A549 (cell line): Measurements from ENCODE around the gene IRF5. TPM values are rescaled to one million over a fixed set of nuclear protein-coding genes. Genes with fewer than 3 reads are reported as not detected.
"Not testable (repeated sequence)": the region's sequence is repeated elsewhere in the genome, so short reads cannot be mapped to it uniquely, and the experiment has no call there.

ENCODE experiments used
- ATAC-seq, 2 experiments: fragments of 200-7000 bp in 1 of 2; fragments of >200 bp in 1 of 2; cut with Nextera tagmentation in 1 of 2; cut with Tn5 transposase in 1 of 2; 3 replicates each; pipeline versions ENCODE4 v1.8.0 to v1.9.1; 2018 to 2020; ENCODE audit warnings: mild to moderate bottlenecking in 1 of 2, moderate library complexity in 1 of 2
- CTCF ChIA-PET: fragments of 300-600 bp; sonication (Branson Sonifier 250); formaldehyde crosslinking; extraction: SDS; loops from one replicate; lab custom pipeline; 2021; ENCODE audit warnings: antibody characterized with exemption, inconsistent platforms; lab: Yijun Ruan, JAX
- POLR2A ChIA-PET: fragments of 350-600 bp; formaldehyde crosslinking; extraction: SDS; loops from one replicate; lab custom pipeline; 2021; ENCODE audit warnings: antibody characterized with exemption, inconsistent platforms; lab: Yijun Ruan, JAX
- DNase-seq, 2 experiments: peaks; one replicate each; pipeline versions ENCODE4 v3.0.0 to v3.0.0-alpha.2; 2011 to 2016; ENCODE audit warnings: low read depth in 1 of 2, low spot score in 1 of 2
- FAIRE-seq: peaks from 2 replicates; lab custom pipeline; 2011; peaks lifted over from hg19 to GRCh38; lab: Jason Lieb, UNC
- H3K27ac ChIP-seq, 2 experiments: fragments of >200 bp; sonication (Bioruptor Twin); formaldehyde crosslinking; 3 replicates each; pipeline ENCODE4 v1.5.1; 2016 to 2017
- H3K4me1 ChIP-seq: fragments of >200 bp; sonication (Bioruptor Twin); formaldehyde crosslinking; 3 replicates; pipeline ENCODE4 v1.6.1; 2016
- H3K4me2 ChIP-seq: fragments of >200 bp; sonication (Bioruptor Twin); formaldehyde crosslinking; 3 replicates; pipeline ENCODE4 v1.6.1; 2016
- H3K4me3 ChIP-seq: fragments of >200 bp; sonication (Bioruptor Twin); formaldehyde crosslinking; 3 replicates; pipeline ENCODE4 v1.5.1; 2016
- H3K9me3 ChIP-seq: fragments of >200 bp; sonication (Bioruptor Twin); formaldehyde crosslinking; 3 replicates; pipeline ENCODE4 v1.6.1; 2016
- BHLHE40 ChIP-seq: IDR thresholded peaks from 2 replicates; pipeline ENCODE4 v1.6.1; 2012; ENCODE audit warnings: low read depth, low read length, inconsistent platforms
- CBX2 ChIP-seq: fragments of 200-600 bp; sonication (generic); IDR thresholded peaks from 2 replicates; pipeline ENCODE4 v1.6.1; 2016; ENCODE audit warnings: low read depth, mild to moderate bottlenecking, borderline replicate concordance
- CBX8 ChIP-seq: fragments of 200-600 bp; sonication (generic); IDR thresholded peaks from 2 replicates; pipeline ENCODE4 v1.6.1; 2016
- CEBPB ChIP-seq, 2 experiments: fragments of >200 bp in 1 of 2; sonication (Bioruptor Twin) in 1 of 2; formaldehyde crosslinking in 1 of 2; IDR thresholded peaks; 2 replicates each; pipeline ENCODE4 v1.6.1; 2012 to 2016
- CHD4 ChIP-seq: fragments of 200-600 bp; sonication (generic); IDR thresholded peaks from 2 replicates; pipeline ENCODE4 v1.6.1; 2016; ENCODE audit warnings: antibody characterized with exemption, mild to moderate bottlenecking, borderline replicate concordance
- EHF ChIP-seq: fragments of 250-450 bp; sonication (Bioruptor Pico); IDR thresholded peaks from 2 replicates; pipeline ENCODE4 v1.5.0; 2020; ENCODE audit warnings: mild to moderate bottlenecking
- FOXS1 ChIP-seq: fragments of 250-450 bp; sonication (Bioruptor Pico); IDR thresholded peaks from 2 replicates; pipeline ENCODE4 v1.5.0; 2020; ENCODE audit warnings: mild to moderate bottlenecking, moderate library complexity
- HEYL ChIP-seq: fragments of 250-450 bp; sonication (Bioruptor Pico); IDR thresholded peaks from 2 replicates; pipeline ENCODE4 v1.8.0; 2021; ENCODE audit warnings: mild to moderate bottlenecking, moderate library complexity
- HOXB13 ChIP-seq: fragments of 250-450 bp; sonication (Bioruptor Pico); IDR thresholded peaks from 2 replicates; pipeline ENCODE4 v1.5.0; 2020; ENCODE audit warnings: low read depth, mild to moderate bottlenecking, moderate library complexity
- HOXB5 ChIP-seq: fragments of 250-450 bp; sonication (Bioruptor Pico); IDR thresholded peaks from 2 replicates; pipeline ENCODE4 v1.5.0; 2020; ENCODE audit warnings: mild to moderate bottlenecking, moderate library complexity
- JUNB ChIP-seq: fragments of >200 bp; sonication (Bioruptor Twin); formaldehyde crosslinking; IDR thresholded peaks from 2 replicates; pipeline ENCODE4 v1.6.1; 2016
- MAFK ChIP-seq: fragments of 450-650 bp; IDR thresholded peaks from 2 replicates; pipeline ENCODE4 v1.6.1; 2014; ENCODE audit not compliant: partially characterized antibody
- NPAS2 ChIP-seq: fragments of 250-450 bp; sonication (Bioruptor Pico); IDR thresholded peaks from 2 replicates; pipeline ENCODE4 v1.8.0; 2022; ENCODE audit warnings: mild to moderate bottlenecking, moderate library complexity, borderline replicate concordance
- NR3C1 ChIP-seq: fragments of >200 bp; sonication (Bioruptor Twin); formaldehyde crosslinking; IDR thresholded peaks from 3 replicates; pipeline ENCODE4 v1.6.1; 2017
- PHF8 ChIP-seq: fragments of 200-600 bp; sonication (generic); IDR thresholded peaks from 2 replicates; pipeline ENCODE4 v1.6.1; 2016; ENCODE audit warnings: low read depth, mild to moderate bottlenecking, antibody characterized with exemption, moderate library complexity, borderline replicate concordance
- POLR2A ChIP-seq: IDR thresholded peaks from 2 replicates; pipeline ENCODE4 v1.6.1; 2012; ENCODE audit warnings: mild to moderate bottlenecking, low read length
- RFX5 ChIP-seq: fragments of 450-650 bp; IDR thresholded peaks from 2 replicates; pipeline ENCODE4 v1.7.1; 2014; ENCODE audit warnings: antibody characterized with exemption, mild to moderate bottlenecking, moderate library complexity
- SREBF2 ChIP-seq: fragments of 450-650 bp; IDR thresholded peaks from 2 replicates; pipeline ENCODE4 v1.6.1; 2014; ENCODE audit warnings: mild to moderate bottlenecking, moderate library complexity
- TFCP2L1 ChIP-seq: fragments of 250-450 bp; sonication (Bioruptor Pico); IDR thresholded peaks from 2 replicates; pipeline ENCODE4 v1.5.0; 2021; ENCODE audit warnings: mild to moderate bottlenecking
- TP53 ChIP-seq: fragments of 250-450 bp; sonication (Bioruptor Pico); IDR thresholded peaks from 2 replicates; pipeline ENCODE4 v1.5.0; 2021; ENCODE audit warnings: mild to moderate bottlenecking, moderate library complexity
- ZC3H11A ChIP-seq: fragments of 450-650 bp; IDR thresholded peaks from 2 replicates; pipeline ENCODE4 v1.6.1; 2014; ENCODE audit warnings: antibody characterized with exemption, mild to moderate bottlenecking
- ZFP36 ChIP-seq: fragments of 450-650 bp; IDR thresholded peaks from 2 replicates; pipeline ENCODE4 v1.6.1; 2014; ENCODE audit warnings: borderline replicate concordance; ENCODE audit not compliant: partially characterized antibody
- ZNF302 ChIP-seq: fragments of 250-450 bp; sonication (Bioruptor Pico); IDR thresholded peaks from 2 replicates; pipeline ENCODE4 v1.9.0; 2021; ENCODE audit warnings: inconsistent platforms, mild to moderate bottlenecking, moderate library complexity
- ZSCAN20 ChIP-seq: fragments of 250-450 bp; sonication (Bioruptor Pico); IDR thresholded peaks from 2 replicates; pipeline ENCODE4 v1.8.0; 2022; ENCODE audit warnings: mild to moderate bottlenecking, moderate library complexity
- WGBS: methylation state at CpG from one replicate; pipeline ENCODE4 v1.1.6; 2017; ENCODE audit errors: missing lambda C conversion rate; 5-methylcytosine and 5-hydroxymethylcytosine counted together
- polyA plus RNA-seq, 4 experiments: library from polyadenylated mRNA; depleted of rRNA in 3 of 4; stranded (reverse); fragments of >200 nt; fragmentation: RNase III in 1 of 4; extraction: RNeasy Plus Mini Kit Qiagen cat#74134 plus additional on column Dnase treatment in 1 of 4; gene quantifications; 2 replicates in 3 of 4; 3 replicates in 1 of 4; pipeline ENCODE4 v1.2.3, GENCODE V29; 2011 to 2017
- TF ChIP-seq, protein P1 (sequence below): fragments of 250-450 bp; sonication (Bioruptor Pico); IDR thresholded peaks from 2 replicates; pipeline ENCODE4 v1.5.0; 2021; ENCODE audit warnings: mild to moderate bottlenecking, moderate library complexity, borderline replicate concordance
- TF ChIP-seq, protein P2 (sequence below): fragments of >200 bp; sonication (Bioruptor Twin); formaldehyde crosslinking; IDR thresholded peaks from 2 replicates; pipeline ENCODE4 v1.6.1; 2016
- TF ChIP-seq, protein P3 (sequence below): IDR thresholded peaks from 2 replicates; pipeline ENCODE4 v1.6.1; 2012
- TF ChIP-seq, protein P4 (sequence below): IDR thresholded peaks from 2 replicates; pipeline ENCODE4 v1.6.1; 2012; ENCODE audit warnings: low read depth, borderline replicate concordance
- TF ChIP-seq, protein P5 (sequence below): IDR thresholded peaks from 2 replicates; pipeline ENCODE4 v1.6.1; 2012
- TF ChIP-seq, protein P6 (sequence below): fragments of 250-450 bp; sonication (Bioruptor Pico); IDR thresholded peaks from 2 replicates; pipeline ENCODE4 v1.5.0; 2020; ENCODE audit warnings: low read depth, mild to moderate bottlenecking, moderate library complexity

IRF5 gene
- polyA plus RNA-seq, 2 of the 4 experiments (the other 2 are of a cell fraction): 5.5 to 8.7 TPM

DNA sequence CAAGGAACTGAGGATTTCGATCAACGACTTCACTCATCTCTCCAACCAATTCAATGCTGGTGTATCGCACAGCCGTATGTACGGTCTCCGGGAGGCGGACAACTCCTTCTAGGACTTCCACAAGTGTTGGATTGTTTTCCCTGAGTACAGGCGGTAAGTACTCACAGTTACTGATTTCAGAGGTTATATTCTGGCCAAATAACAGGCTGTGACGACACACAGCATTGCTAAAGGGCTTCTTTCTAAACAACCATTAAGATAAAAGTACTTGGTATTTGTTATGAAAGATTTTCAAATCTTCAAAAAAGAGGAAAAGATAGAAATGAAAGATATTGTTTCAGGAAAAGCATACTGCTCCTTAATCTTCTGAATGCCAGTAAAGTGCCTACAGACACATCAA lies 52.2 kb downstream of the IRF5 start:
- FAIRE-seq: no peak
- ChIA-PET POLR2A (no interaction called here), CTCF (interaction anchor here (1.3 kb wide), 1 partner anchor 13 kb away, joined by 6 read pairs; no protein-coding TSS in a partner anchor)
- Histone ChIP-seq H3K4me3 (no peak overlapping the region), H3K4me1 (no peaks in the 10 kb centered on the region), H3K27ac (no peak overlapping the region), H3K9me3 (no peaks in the 10 kb centered on the region), H3K4me2 (no peak overlapping the region)
- 80% methylated on average over 9 of the region's 9 CpGs for WGBS
- ATAC-seq: no peak
- DNase-seq: no peak
- TF ChIP-seq, protein P1, sequence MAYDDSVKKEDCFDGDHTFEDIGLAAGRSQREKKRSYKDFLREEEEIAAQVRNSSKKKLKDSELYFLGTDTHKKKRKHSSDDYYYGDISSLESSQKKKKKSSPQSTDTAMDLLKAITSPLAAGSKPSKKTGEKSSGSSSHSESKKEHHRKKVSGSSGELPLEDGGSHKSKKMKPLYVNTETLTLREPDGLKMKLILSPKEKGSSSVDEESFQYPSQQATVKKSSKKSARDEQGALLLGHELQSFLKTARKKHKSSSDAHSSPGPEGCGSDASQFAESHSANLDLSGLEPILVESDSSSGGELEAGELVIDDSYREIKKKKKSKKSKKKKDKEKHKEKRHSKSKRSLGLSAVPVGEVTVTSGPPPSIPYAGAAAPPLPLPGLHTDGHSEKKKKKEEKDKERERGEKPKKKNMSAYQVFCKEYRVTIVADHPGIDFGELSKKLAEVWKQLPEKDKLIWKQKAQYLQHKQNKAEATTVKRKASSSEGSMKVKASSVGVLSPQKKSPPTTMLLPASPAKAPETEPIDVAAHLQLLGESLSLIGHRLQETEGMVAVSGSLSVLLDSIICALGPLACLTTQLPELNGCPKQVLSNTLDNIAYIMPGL (CRISPR knock-in tag): no peak
- no peak for TF ChIP-seq RFX5
- TF ChIP-seq CEBPB (IDR thresholded peaks at IDR 0.05): no peak
- TF ChIP-seq ZFP36: no peak
- TF ChIP-seq, protein P2, sequence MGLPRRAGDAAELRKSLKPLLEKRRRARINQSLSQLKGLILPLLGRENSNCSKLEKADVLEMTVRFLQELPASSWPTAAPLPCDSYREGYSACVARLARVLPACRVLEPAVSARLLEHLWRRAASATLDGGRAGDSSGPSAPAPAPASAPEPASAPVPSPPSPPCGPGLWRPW: no peak
- TF ChIP-seq, protein P3, sequence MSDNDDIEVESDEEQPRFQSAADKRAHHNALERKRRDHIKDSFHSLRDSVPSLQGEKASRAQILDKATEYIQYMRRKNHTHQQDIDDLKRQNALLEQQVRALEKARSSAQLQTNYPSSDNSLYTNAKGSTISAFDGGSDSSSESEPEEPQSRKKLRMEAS: no peak
- no peak for TF ChIP-seq HOXB5
- TF ChIP-seq BHLHE40: no peak
- no peak for TF ChIP-seq ZSCAN20 (CRISPR knock-in tag)
- no peak for TF ChIP-seq NPAS2 (CRISPR knock-in tag)
- TF ChIP-seq NR3C1: no peak
- no peak for TF ChIP-seq CBX2
- no peak for TF ChIP-seq CHD4
- TF ChIP-seq HOXB13 (CRISPR knock-in tag): no peak
- no peak for TF ChIP-seq JUNB
- TF ChIP-seq TP53 (CRISPR knock-in tag): no peak

DNA sequence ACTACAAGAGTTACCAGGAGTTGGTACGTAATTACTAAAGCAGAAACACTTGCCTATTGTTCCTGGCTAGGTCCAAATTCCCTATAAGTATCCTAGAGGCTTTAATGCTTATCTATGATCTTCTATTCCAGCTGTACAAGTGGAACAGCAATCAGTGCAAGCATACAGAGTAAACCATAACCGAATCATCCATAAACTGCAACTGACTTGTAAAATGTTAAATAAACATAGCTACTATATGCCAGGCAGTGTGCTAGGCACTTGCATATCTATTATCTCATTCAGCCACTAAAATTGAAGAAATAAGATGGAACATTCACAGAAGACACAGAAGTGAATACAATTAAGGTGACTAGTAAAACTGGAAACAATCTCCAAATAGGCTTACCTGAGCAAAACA lies 55.7 kb downstream of the IRF5 start:
- no peak for FAIRE-seq
- no peak for DNase-seq
- Histone ChIP-seq H3K4me2 (no peak overlapping the region), H3K9me3 (no peaks in the 10 kb centered on the region), H3K27ac (no peak overlapping the region), H3K4me3 (no peak overlapping the region), H3K4me1 (peaks cover 3% of the 10 kb centered on the region; the same call in 1 of the 3 replicates)
- no peak for ATAC-seq
- 72% methylated on average over 2 of the region's 2 CpGs for WGBS
- TF ChIP-seq, protein P4, sequence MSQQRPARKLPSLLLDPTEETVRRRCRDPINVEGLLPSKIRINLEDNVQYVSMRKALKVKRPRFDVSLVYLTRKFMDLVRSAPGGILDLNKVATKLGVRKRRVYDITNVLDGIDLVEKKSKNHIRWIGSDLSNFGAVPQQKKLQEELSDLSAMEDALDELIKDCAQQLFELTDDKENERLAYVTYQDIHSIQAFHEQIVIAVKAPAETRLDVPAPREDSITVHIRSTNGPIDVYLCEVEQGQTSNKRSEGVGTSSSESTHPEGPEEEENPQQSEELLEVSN: no peak
- no peak for TF ChIP-seq POLR2A
- TF ChIP-seq, protein P5, sequence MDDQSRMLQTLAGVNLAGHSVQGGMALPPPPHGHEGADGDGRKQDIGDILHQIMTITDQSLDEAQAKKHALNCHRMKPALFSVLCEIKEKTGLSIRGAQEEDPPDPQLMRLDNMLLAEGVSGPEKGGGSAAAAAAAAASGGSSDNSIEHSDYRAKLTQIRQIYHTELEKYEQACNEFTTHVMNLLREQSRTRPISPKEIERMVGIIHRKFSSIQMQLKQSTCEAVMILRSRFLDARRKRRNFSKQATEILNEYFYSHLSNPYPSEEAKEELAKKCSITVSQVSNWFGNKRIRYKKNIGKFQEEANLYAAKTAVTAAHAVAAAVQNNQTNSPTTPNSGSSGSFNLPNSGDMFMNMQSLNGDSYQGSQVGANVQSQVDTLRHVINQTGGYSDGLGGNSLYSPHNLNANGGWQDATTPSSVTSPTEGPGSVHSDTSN: no peak
- TF ChIP-seq SREBF2: no peak
- TF ChIP-seq FOXS1 (CRISPR knock-in tag): no peak
- no peak for TF ChIP-seq TFCP2L1
- TF ChIP-seq MAFK: no peak
- TF ChIP-seq ZNF302 (CRISPR knock-in tag): no peak
- TF ChIP-seq HOXB5: no peak
- TF ChIP-seq CEBPB (IDR thresholded peaks at IDR 0.05): no peak
- no peak for TF ChIP-seq EHF (CRISPR knock-in tag)
- no peak for TF ChIP-seq CBX8
- no peak for TF ChIP-seq PHF8
- TF ChIP-seq ZC3H11A: no peak
- TF ChIP-seq, protein P6, sequence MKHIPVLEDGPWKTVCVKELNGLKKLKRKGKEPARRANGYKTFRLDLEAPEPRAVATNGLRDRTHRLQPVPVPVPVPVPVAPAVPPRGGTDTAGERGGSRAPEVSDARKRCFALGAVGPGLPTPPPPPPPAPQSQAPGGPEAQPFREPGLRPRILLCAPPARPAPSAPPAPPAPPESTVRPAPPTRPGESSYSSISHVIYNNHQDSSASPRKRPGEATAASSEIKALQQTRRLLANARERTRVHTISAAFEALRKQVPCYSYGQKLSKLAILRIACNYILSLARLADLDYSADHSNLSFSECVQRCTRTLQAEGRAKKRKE (CRISPR knock-in tag): no peak
- TF ChIP-seq ZSCAN20 (CRISPR knock-in tag): no peak
- TF ChIP-seq, protein P2: no peak
- TF ChIP-seq HEYL (CRISPR knock-in tag): no peak
- TF ChIP-seq RFX5: no peak
- ChIA-PET CTCF (interaction anchor here (1.1 to 1.3 kb wide), 2 partner anchors 16 to 98 kb away, joined by 3 to 6 read pairs; no protein-coding TSS in a partner anchor), POLR2A (no interaction called here)

DNA sequence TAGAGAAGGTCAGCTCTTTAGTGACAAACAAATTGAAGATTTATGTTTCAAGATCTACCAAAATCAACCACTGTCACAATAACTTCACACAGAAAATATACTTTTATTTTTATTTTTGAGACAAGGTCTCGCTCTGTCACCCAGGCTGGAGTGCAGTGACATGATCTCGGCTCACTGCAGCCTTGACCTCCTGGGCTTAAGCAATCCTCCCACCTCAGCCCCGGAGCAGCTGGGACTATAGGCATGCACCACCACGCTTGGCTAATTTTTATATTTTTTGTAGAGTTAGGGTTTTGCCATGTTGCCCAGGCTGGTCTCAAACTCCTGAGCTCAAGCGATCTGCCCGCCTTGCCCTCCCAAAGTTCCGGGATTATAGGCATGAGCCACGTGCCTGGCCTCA lies 56.8 kb downstream of the IRF5 start:
- CTCF ChIA-PET: interaction anchor here (1.0 to 1.3 kb wide), 4 partner anchors 14 to 97 kb away, joined by 3 read pairs; no protein-coding TSS in a partner anchor

More for the DNA sequence above, 56.8 kb downstream of the IRF5 start:
- ATAC-seq, FAIRE-seq, H3K27ac ChIP-seq, H3K4me2 ChIP-seq, H3K4me3 ChIP-seq, POLR2A ChIA-PET, H3K9me3 ChIP-seq, DNase-seq, H3K4me1 ChIP-seq: not testable (repeated sequence)
- WGBS: 95% methylated on average over 8 of the region's 8 CpGs
